ENCODE data around the gene RNF182.
A peak's percentile ranks its signal among the peaks of the same experiment; 100 is the strongest.
"Not testable (repeated sequence)": the region's sequence is repeated elsewhere in the genome, so short reads cannot be mapped to it uniquely, and the experiment has no call there.

Gene RNF182

GRCh38 chr6:13918686-13919250 lies 6.0 kb upstream of the RNF182 start:
- DNase-seq, result no peak

- no peak for DNase-seq
Measured at GRCh38 chr6:13919861-13920260, 4.9 kb upstream of the RNF182 start.

- no peak for DNase-seq
Measured at GRCh38 chr6:13920552-13920951, 4.2 kb upstream of the RNF182 start.

- no peak for DNase-seq
Measured at GRCh38 chr6:13922750-13923149, 2.0 kb upstream of the RNF182 start.

DNA sequence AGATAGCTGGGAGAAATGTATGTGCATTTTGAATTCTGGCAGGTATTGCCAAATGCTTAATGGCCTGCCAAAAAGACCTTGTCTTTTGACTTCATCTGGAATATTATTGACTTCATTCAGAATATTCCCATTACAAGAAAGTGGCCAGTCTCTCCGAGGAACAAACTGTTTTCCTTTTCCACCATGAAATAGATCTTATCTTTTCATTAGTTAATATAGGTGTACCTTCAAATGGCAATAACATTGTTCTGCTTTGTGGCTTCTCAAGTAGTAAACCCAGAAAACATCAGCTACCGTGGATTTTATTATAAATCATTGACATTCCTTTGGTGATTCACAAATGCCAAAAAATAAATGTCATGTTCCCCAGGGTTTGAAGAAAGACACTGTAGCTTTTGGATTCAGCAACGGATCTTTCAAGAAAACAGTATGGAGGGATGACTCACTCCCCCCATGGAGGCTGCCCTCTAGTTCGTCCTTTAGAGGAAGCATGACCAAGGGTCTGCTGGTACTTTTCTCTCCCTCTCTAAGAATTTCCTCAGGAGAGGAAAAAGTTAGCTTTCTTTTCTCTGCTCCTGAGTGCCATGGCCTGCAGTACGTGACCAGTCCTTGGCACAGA lies 1.1 kb upstream of the RNF182 start:
- peak; percentile 43 for DNase-seq

DNA sequence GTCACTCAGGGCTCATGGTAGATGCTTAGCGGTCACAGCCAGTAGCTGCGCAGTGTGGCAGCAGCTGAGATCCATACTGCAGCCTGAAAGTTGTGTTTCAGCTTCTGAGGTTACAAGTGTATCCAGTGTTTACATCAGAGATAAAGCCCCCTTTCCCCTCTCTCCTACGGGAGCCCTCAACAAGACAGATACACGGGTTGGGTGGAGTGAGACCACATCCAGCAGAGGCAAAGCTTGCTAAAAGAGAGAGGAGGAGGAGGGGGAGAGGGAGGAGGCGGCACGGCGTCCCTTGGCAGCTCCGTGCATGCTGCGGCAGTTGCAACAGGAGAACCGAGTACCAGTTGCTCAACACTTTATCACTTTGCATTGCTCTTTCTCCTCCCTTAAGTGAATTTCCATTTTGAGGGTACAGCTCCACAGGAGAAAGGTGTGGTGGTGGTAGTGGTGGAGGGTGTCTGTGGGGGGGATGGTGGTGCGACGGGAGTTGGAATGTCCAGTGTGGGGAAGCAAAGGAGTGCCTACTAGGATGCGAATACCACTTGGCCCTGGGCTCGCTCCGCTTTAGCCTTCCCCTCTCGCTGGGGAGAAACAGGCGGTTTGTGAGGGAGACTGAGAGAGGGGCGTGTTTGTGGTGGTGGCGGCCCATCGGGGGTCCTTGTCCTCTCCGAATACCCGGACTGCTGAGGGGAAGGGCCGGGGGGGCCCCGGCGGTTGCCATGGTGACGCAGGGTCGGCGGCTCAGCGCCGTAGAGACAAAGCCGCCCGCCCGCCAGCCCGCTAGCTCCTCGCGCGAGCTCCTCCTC lies 405 bp upstream of the RNF182 start:
- peak; percentile 6 for DNase-seq

DNA sequence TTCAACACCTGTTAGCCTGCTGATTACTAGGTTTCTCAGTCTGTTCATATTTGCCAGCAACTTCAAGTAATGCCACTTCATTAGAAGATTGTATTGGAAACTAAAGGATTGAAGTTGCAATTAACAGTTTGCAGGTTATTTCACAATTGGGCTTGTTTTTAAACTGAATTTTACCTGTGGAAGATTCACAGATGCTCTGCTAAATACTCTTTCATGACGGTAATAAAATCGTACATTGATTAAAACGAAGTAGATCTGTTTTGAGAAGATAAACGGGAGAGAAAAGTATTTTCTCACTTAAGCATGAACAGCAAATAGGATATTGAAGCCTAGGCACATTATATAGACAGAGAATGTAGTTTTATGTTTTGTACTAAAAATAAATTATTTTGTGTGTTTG lies 1.6 kb downstream of the RNF182 start:
- DNase-seq, result no peak

GRCh38 chr6:13927203-13927602 lies 2.5 kb downstream of the RNF182 start:
- no peak for DNase-seq

- DNase-seq, result no peak
Measured at GRCh38 chr6:13929196-13929595, 4.4 kb downstream of the RNF182 start.

DNA sequence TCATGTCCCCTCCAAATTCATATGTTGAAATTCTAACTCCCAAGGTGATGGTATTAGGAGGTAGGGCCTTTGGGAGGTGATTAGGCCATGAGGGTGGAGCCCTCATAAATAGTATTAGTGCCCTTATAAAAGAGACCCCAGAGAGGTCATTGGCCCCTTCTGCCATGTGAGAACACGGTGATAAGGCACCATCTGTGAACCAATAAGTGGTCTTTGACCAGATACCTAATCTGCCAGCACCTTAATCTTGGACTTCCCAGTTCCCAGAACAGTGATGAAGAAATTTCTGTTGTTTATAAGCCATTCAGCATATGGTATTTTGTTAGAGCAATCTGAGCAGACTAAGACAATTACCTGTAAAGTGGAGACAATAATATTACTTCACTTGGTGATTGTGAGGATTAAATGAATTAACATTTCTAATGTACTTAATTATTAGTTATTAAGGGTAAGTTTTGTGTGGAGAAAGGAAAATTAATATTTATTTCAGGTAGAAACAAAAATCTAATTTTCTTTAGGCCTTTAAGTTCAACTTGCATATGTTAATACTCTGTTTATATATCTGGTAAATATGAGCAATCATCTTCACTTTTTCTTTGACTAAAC lies 7.1 kb downstream of the RNF182 start:
- DNase-seq, result no peak

GRCh38 chr6:13932785-13933184 lies 8.0 kb downstream of the RNF182 start:
- no peak for DNase-seq

- no peak for DNase-seq
Measured at GRCh38 chr6:13934721-13935120, 10.0 kb downstream of the RNF182 start.

GRCh38 chr6:13935190-13935880 lies 10.6 kb downstream of the RNF182 start:
- no peak for DNase-seq

DNA sequence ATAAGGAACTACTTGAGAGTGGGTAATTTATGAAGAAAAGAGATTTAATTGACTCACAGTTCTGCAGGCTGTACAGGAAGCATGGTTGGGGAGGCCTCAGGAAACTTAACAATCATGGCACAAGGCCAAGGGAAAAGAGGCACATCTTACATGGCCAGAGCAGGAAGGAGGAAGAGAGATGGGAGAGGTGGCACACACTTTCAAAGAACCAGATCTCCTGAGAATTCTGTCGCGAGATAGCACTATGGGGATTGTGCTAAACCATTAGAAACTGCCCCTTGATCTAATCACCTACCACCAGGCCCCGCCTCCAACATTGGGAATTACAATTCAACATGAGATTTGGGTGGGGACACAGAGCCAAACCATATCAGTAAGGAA lies 11.1 kb downstream of the RNF182 start:
- DNase-seq, result not testable (repeated sequence)

DNA sequence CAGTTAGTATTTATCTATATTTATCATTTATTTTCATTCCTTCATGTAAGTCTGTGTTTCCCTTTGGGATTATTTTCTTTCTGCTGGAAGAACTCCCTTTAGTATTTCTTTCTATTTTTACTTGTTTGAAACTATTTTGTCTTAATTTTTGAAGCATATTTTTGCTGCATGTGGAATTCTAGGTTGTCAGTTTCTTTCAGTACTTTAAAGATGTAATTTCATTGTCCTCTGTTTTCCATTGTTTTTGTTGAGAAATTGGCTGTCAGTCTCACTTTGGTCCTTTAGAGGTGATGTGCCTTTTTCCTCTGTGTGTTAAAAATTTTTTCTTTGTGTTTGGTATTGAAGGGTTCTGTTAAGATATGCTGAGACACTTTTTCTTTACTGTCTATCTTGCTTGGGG lies 17.1 kb downstream of the RNF182 start:
- no peak for DNase-seq

GRCh38 chr6:13943943-13944342 lies 19.2 kb downstream of the RNF182 start:
- DNase-seq, result no peak

DNA sequence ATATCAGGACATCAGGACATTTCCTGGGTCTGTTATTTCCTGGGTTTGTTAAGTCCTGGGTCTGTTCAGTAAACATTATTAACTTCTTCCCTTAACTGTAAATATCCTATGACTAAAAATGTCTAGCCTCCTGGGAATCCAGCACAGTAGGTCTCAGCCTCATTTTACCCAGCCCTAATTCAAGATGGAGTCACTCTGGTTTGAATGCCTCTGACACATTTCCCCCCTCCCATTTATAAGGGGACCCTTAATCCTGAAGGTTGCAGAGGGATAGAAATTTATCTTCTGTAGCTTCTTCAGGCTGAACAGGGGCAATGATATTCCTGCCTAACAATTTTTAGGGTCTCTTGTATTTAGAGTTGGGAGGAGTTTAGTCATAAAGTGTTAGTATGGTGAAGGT lies 21.8 kb downstream of the RNF182 start:
- DNase-seq, result no peak

DNA sequence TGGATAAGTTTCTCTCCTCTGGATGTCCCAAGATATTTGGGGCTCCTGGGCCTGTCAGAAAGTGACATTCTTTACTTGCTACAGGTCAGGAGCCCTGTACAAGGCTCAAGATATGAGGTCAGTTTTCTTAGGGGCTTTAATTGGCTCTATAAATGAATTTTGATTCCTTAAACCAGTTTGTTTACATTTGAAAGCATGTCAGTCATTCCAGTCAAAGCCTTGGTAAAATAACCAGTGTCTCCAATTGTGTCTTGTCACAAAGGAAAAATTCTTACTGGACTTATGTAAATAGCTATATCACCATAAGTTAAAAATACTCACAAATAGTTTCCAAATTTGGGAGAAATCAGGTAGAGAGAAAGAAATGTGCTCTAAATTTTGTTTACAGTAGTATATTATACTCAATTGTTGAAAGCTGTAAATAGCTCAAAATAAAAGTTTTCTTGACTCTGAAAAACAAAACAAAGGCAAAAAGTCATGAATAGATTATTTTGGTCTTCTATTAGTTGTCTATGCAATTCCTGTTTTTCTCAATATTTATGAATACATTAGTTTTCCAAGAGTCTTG lies 22.9 kb downstream of the RNF182 start:
- no peak for DNase-seq

- no peak for DNase-seq
Measured at GRCh38 chr6:13952101-13952500, 27.3 kb downstream of the RNF182 start.

DNA sequence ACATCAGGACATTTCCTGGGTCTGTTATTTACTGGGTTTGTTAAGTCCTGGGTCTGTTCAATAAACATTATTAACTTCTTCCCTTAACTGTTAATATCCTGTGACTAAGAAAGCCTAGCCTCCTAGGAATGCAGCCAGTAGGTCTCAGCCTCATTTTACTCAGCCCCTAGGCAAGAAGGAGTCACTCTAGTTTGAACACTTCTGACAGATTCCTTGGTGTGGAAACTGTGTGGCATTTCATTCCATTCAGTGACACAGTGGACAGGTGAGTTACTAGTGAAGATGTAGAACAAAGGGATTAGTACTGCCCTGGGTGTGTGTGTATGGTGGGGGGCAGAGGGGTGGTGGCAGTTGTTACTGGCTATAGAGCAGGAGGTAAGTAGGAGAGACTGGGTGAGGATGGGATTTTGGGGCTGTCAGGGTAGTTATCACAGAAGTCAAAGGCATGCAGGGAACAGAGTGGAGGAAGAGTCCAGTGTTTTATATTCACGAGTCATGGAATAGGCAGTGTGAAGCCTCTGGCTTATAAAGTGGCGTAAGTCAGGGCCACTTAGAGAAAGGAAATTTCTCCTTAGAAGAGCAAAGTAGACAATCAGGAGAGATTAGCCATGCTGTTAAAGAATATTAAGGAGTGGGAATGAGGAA lies 28.4 kb downstream of the RNF182 start:
- DNase-seq, result peak; percentile 50

- no peak for DNase-seq
Measured at GRCh38 chr6:13965582-13966127, 40.9 kb downstream of the RNF182 start.

GRCh38 chr6:13971303-13971702 lies 46.6 kb downstream of the RNF182 start:
- DNase-seq, result no peak
